Motor neuron (in vitro differentiated cells): ENCODE measurements around the gene GRIK1. TPM values are rescaled to one million over a fixed set of nuclear protein-coding genes. Genes with fewer than 3 reads are reported as not detected.
A peak's percentile ranks its signal among the peaks of the same experiment; 100 is the strongest.

ENCODE experiments used
- ATAC-seq, 8 experiments: fragments of 200-7000 bp; cut with Tn5 transposase; replicated peaks in 6 of 8; 2 replicates each; pipeline ENCODE4 v1.8.0; 2021; ENCODE audit warnings: mild to moderate bottlenecking in 8 of 8, moderate library complexity in 8 of 8
- H3K27ac ChIP-seq, 2 donors: fragments of 250-450 bp; sonication (Bioruptor Pico); 2 replicates each; pipeline ENCODE4 v1.9.0; 2021; ENCODE audit warnings: antibody characterized with exemption in 2 of 2, mild to moderate bottlenecking in 2 of 2, moderate library complexity in 1 of 2
- H3K4me1 ChIP-seq, 2 donors: fragments of 250-450 bp; sonication (Bioruptor Pico); replicated peaks in 1 of 2; 2 replicates each; pipeline ENCODE4 v1.6.1; 2021; ENCODE audit warnings: antibody characterized with exemption in 2 of 2, mild to moderate bottlenecking in 2 of 2, moderate library complexity in 1 of 2
- H3K4me3 ChIP-seq, 5 donors: fragments of 250-450 bp; sonication (Bioruptor Pico); 2 replicates each; pipeline ENCODE4 v1.9.0; 2021; ENCODE audit warnings: antibody characterized with exemption in 5 of 5, mild to moderate bottlenecking in 5 of 5, moderate library complexity in 4 of 5
- WGBS, 10 experiments: fragments of 450-650 bp; shearing (Covaris generic); methylation state at CpG; one replicate each; pipeline ENCODE4 v1.0.0; 2022; 5-methylcytosine and 5-hydroxymethylcytosine counted together
- in situ Hi-C, 9 experiments: fragments of 400-800 bp; cut with MboI; loops; one replicate each; pipeline ENCODE4 v1.15.0; 2021; ENCODE audit warnings: low sequenced_read_pairs in 9 of 9, low pct_unique_long_range_greater_than_20kb in 2 of 9; ENCODE audit not compliant: unreplicated experiment in 9 of 9
- total RNA-seq, 8 experiments: library from RNA; unstranded; fragments of 300-600 nt; gene quantifications; 2 replicates each; pipeline versions ENCODE4 v1.2.3 to v1.2.4, GENCODE V29; 2022

Gene GRIK1
- total RNA-seq, 8 experiments from 2014 or later: 0.15 to 8.7 (median 3.9) TPM

- in situ Hi-C loops: loop anchor here in 2 of 9 experiments (25.0 kb wide), 1 partner anchor 338 kb away; no protein-coding TSS in a partner anchor
- ATAC-seq: no peak
- WGBS, 10 experiments: 83 to 100% (median 94%) methylated on average over 1 to 4 of the region's 4 CpGs
- no peaks in the 10 kb centered on the region for H3K4me1 ChIP-seq
- H3K4me3 ChIP-seq: no peak overlapping the region
- H3K27ac ChIP-seq: no peak overlapping the region
Observed at GRCh38 chr21:29499229-29499628, 440.6 kb downstream of the GRIK1 start.

GRCh38 chr21:29496337-29496736, 443.5 kb downstream of the GRIK1 start:
- no peak for ATAC-seq
- in situ Hi-C loops: loop anchor here in 2 of 9 experiments (25.0 kb wide), 1 partner anchor 341 kb away; no protein-coding TSS in a partner anchor
- Histone ChIP-seq H3K27ac (no peak overlapping the region), H3K4me3 (no peak overlapping the region), H3K4me1 (no peaks in the 10 kb centered on the region)
- WGBS, 10 experiments: 20 to 100% (median 80%) methylated on average over 1 of the region's 1 CpG; no CpG with 5 or more reads in 3 of the 10 experiments

GRCh38 chr21:29490016-29490415, 449.8 kb downstream of the GRIK1 start:
- Histone ChIP-seq H3K4me3 (no peak overlapping the region), H3K27ac (no peak overlapping the region), H3K4me1 (peaks cover 11 to 22% of the 10 kb centered on the region in 2 donors)
- no peak for ATAC-seq
- in situ Hi-C loops: loop anchor here in 2 of 9 experiments (25.0 kb wide), 1 partner anchor 347 kb away; no protein-coding TSS in a partner anchor
- WGBS, 10 experiments: 87 to 100% (median 98%) methylated on average over 1 to 3 of the region's 3 CpGs; no CpG with 5 or more reads in 4 of the 10 experiments

- peak; percentile 59 to 98 (median 94) for ATAC-seq
- Histone ChIP-seq H3K27ac (peak overlapping the region in 1 of 2 donors; percentile 15), H3K4me1 (peaks cover 11 to 22% of the 10 kb centered on the region in 2 donors), H3K4me3 (no peak overlapping the region)
- 0 to 94% (median 8%) methylated on average over 1 to 4 of the region's 4 CpGs for WGBS, 10 experiments
- in situ Hi-C loops: loop anchor here in 2 of 9 experiments (25.0 kb wide), 1 partner anchor 350 kb away; no protein-coding TSS in a partner anchor
Observed at GRCh38 chr21:29487154-29487553, 452.6 kb downstream of the GRIK1 start.

Other genes with a start within 250 kb of the GRIK1 start
- gene CLDN17, start 226.8 kb upstream of the GRIK1 start, total RNA-seq: under 1 TPM in 2 of 8 experiments, not detected in 6; 0.38 TPM